Lung (tissue), 12 donors: ENCODE data around the gene ARMS2. TPM values are rescaled to one million over a fixed set of nuclear protein-coding genes. Genes with fewer than 3 reads are reported as not detected.

Experiments
- ATAC-seq: fragments of 200-7000 bp; cut with Tn5 transposase; one replicate; pipeline ENCODE4 v1.9.1; 2020; ENCODE audit warnings: moderate number of reproducible peaks; ENCODE audit not compliant: insufficient read depth, low FRiP score
- DNase-seq, 3 donors: peaks; one replicate each; pipeline ENCODE4 v3.0.0-alpha.2; 2013 to 2017
- H3K27ac ChIP-seq, 2 donors: one replicate each; pipeline ENCODE4 v1.5.1; 2013; ENCODE audit warnings: mild to moderate bottlenecking in 2 of 2, moderate library complexity in 2 of 2, control low read depth in 1 of 2, inconsistent platforms in 1 of 2, low read depth in 1 of 2, low read length in 1 of 2
- H3K27me3 ChIP-seq, 3 donors: one replicate each; pipeline ENCODE4 v1.5.1; 2013; ENCODE audit warnings: low read length in 2 of 3; ENCODE audit not compliant: control insufficient read depth in 3 of 3, insufficient read depth in 3 of 3
- H3K36me3 ChIP-seq, 4 donors: one replicate each; pipeline ENCODE4 v1.5.1; 2013; ENCODE audit warnings: low read length in 4 of 4, mild to moderate bottlenecking in 1 of 4, moderate library complexity in 1 of 4; ENCODE audit not compliant: control insufficient read depth in 4 of 4, insufficient read depth in 4 of 4
- H3K4me1 ChIP-seq, 5 donors: one replicate each; pipeline ENCODE4 v1.5.1; 2013; ENCODE audit warnings: low read length in 5 of 5, mild to moderate bottlenecking in 2 of 5, moderate library complexity in 1 of 5; ENCODE audit not compliant: control insufficient read depth in 5 of 5, insufficient read depth in 5 of 5
- H3K4me3 ChIP-seq: one replicate; pipeline ENCODE4 v1.5.1; 2013; ENCODE audit warnings: mild to moderate bottlenecking, control low read depth, moderate library complexity
- H3K9ac ChIP-seq, 2 donors: one replicate each; pipeline ENCODE4 v1.5.1; 2013; ENCODE audit warnings: low read length in 2 of 2, control low read depth in 1 of 2; ENCODE audit not compliant: insufficient read depth in 1 of 2
- H3K9me3 ChIP-seq, 4 donors: one replicate each; pipeline ENCODE4 v1.5.1; 2013; ENCODE audit warnings: low read length in 3 of 4, mild to moderate bottlenecking in 1 of 4, moderate library complexity in 1 of 4; ENCODE audit not compliant: control insufficient read depth in 4 of 4, insufficient read depth in 3 of 4
- WGBS, 2 donors: extraction: QIAGEN DNeasy Blood & Tissue Kit; methylation state at CpG; one replicate each; pipeline ENCODE4 v1.1.7; 2013; 5-methylcytosine and 5-hydroxymethylcytosine counted together
- polyA plus RNA-seq, 2 donors: library from polyadenylated mRNA; stranded (reverse); fragments of 200-250 nt; gene quantifications; one replicate each; pipeline ENCODE4 v1.2.1, GENCODE V29; 2013
- total RNA-seq, 2 donors: library from RNA; depleted of rRNA in 1 of 2; stranded (reverse); fragments of >200 nt in 1 of 2; gene quantifications; one replicate each; pipeline ENCODE4 v1.2.1, GENCODE V29; 2014 to 2021
- TF ChIP-seq, protein P1 (sequence below): IDR thresholded peaks from 2 replicates; pipeline ENCODE4 v1.5.1; 2012; ENCODE audit warnings: mild to moderate bottlenecking; ENCODE audit errors: control extremely low read depth, extremely low read depth
- donor health status: control.
- donor health status: control.
- donor health status: Bipolar disorder and iron deficiency.
- donor health status: healthy.
- donor health status: DM: yes; HTN: yes; CAD: no.

The ARMS2 gene
- total and polyA plus RNA-seq, 4 donors = not detected

DNA sequence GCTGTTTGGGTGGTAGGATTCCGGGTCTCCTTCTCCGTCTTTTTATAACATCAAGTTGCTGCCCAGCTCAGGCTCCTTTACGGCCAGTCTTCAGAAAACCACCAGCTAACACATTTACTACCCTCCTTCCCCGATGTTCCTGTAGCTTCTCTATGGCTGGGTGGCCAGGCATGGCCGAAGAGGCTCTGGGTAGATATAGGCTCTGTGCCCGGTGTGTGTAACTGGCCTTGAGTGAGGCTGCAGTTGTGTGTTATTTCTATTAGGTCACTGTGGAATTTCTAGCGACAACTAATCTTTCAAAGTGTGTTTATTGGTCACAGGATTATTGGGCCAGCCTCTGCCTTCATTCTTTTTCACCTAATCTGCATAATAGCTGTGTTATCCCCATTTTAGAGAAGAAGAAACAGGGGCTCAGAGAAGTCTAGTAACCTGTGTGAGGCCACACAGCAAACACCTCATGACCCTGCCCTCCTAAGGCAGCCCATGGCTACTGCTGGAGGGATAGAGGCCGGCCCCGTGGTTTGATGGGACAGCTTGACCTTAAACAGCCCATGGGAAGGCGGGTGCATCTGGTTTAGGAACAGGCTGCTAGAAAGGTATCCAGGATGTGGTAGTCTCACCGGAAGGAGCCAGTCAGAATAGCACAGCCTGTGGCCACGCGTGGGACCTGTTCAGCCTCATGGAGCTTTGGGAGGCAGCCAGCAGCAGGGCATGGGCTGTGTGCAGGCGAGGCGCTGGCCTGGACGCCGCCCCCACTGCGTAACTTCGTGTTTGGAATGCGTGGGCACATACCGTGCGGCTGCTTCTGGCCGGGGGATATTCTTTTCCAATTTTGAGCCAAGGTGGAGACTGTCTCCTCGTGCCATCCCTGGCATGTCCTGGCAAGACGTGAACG, 36.6 kb downstream of the ARMS2 start:
- 85 to 93% methylated on average over 26 of the region's 26 CpGs for WGBS, 2 donors
- TF ChIP-seq, protein P1, sequence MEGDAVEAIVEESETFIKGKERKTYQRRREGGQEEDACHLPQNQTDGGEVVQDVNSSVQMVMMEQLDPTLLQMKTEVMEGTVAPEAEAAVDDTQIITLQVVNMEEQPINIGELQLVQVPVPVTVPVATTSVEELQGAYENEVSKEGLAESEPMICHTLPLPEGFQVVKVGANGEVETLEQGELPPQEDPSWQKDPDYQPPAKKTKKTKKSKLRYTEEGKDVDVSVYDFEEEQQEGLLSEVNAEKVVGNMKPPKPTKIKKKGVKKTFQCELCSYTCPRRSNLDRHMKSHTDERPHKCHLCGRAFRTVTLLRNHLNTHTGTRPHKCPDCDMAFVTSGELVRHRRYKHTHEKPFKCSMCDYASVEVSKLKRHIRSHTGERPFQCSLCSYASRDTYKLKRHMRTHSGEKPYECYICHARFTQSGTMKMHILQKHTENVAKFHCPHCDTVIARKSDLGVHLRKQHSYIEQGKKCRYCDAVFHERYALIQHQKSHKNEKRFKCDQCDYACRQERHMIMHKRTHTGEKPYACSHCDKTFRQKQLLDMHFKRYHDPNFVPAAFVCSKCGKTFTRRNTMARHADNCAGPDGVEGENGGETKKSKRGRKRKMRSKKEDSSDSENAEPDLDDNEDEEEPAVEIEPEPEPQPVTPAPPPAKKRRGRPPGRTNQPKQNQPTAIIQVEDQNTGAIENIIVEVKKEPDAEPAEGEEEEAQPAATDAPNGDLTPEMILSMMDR = no peak
- H3K27ac ChIP-seq = no peak overlapping the region

GRCh38 chr10:122492006-122492405, 37.6 kb downstream of the ARMS2 start:
- Histone ChIP-seq H3K4me1 (peaks cover 0 to 14% (median 9%) of the 10 kb centered on the region in 5 donors), H3K27ac (no peak overlapping the region)
- 88 to 92% methylated on average over 9 of the region's 9 CpGs for WGBS, 2 donors

More for the DNA sequence above, 36.6 kb downstream of the ARMS2 start:
- no peaks in the 10 kb centered on the region for H3K27me3 ChIP-seq
- peaks cover 0 to 2% (median 0%) of the 10 kb centered on the region in 4 donors for H3K36me3 ChIP-seq
- DNase-seq = no peak
- H3K4me1 ChIP-seq = peaks cover 3 to 23% (median 17%) of the 10 kb centered on the region in 5 donors
- no peak overlapping the region for H3K9ac ChIP-seq
- ATAC-seq = no peak
- no peaks in the 10 kb centered on the region for H3K9me3 ChIP-seq
- H3K4me3 ChIP-seq = no peak overlapping the region

DNA sequence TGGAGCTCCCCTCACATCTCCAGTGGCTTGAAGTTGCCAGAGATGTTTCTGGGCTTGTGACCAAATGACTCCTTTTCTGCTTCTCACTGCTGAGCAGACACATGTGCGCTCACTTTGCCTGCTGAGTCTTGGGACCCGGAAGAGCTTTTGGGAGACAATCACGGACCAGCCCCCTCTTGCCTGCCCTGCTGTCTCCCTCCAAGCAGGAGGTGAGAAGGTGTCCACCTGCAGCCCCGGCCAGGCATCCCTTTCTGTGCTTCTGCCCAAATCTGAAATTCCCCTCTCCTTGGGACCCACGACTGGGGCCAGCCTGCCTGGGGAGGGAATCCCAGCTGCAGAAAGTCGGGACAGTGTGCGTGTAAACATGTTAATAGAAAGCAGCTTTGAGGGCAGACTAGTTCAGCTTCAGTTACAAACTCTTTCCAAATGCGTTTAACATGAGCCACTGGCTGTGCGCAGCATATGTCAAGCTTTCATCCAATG, 38.6 kb downstream of the ARMS2 start:
- TF ChIP-seq, protein P1 = no peak
- no peak overlapping the region for H3K9ac ChIP-seq
- peaks cover 0 to 10% (median 8%) of the 10 kb centered on the region in 5 donors for H3K4me1 ChIP-seq
- peaks cover 0 to 2% (median 0%) of the 10 kb centered on the region in 4 donors for H3K36me3 ChIP-seq
- ATAC-seq (no peak), DNase-seq (peak in 2 of 3 donors; percentile 50 to 86)
- WGBS, 2 donors = 78 to 83% methylated on average over 9 of the region's 9 CpGs
- H3K27ac ChIP-seq = no peak overlapping the region
- no peak overlapping the region for H3K4me3 ChIP-seq
- H3K27me3 ChIP-seq = no peaks in the 10 kb centered on the region
- H3K9me3 ChIP-seq = no peaks in the 10 kb centered on the region

More at GRCh38 chr10:122492006-122492405, 37.6 kb downstream of the ARMS2 start:
- TF ChIP-seq, protein P1 = no peak
- H3K27me3 ChIP-seq = no peaks in the 10 kb centered on the region
- DNase-seq (no peak), ATAC-seq (no peak)
- H3K9ac ChIP-seq = no peak overlapping the region
- no peaks in the 10 kb centered on the region for H3K9me3 ChIP-seq
- H3K36me3 ChIP-seq = peaks cover 0 to 2% (median 0%) of the 10 kb centered on the region in 4 donors
- no peak overlapping the region for H3K4me3 ChIP-seq
